ENCODE results near the gene PRSS36.
"Not testable (repeated sequence)": the region's sequence is repeated elsewhere in the genome, so short reads cannot be mapped to it uniquely, and the experiment has no call there.

PRSS36 gene

DNA sequence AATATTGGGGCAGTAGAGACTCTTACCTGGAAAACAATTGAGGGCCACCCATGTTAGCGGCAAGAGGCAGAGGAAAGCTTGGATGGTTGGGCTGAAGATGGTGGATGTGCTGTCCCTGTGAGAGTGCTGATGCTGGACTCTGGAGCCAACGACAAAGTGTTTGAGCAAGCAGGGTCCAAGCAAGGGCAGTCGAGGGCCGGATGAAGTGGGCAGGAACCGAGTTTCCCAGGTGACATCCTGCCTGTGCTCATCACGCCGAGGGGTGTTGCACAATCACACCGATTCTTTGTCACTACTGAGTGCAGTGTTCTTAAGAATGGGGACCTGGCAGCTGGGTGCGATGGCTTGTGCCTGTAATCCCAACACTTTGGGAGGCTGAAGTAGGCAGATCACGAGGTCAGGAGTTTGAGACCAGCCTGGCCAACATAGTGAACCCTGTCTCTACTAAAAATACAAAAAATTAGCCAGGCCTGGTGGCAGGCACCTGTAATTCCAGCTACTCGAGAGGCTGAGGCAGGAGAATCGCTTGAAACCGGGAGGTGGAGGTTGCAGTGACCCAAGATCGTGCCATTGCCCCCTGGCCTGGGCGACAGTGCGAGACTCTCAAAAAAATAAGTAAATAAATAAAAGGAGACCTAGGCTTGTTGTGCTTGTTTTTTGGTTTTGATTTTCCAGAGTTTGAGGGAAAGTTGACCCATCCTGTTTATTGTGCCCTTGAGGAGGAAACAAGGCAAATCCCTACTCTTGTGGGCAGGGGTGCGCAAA, 46.6 kb upstream of the PRSS36 start:
- Histone ChIP-seq H2BK12ac (ENCODE audit: low read length) (no peak overlapping the region), H3K27ac (replicated peaks; ENCODE audit: low read length) (no peak overlapping the region), H3K36me3 (replicated peaks in 1 of 2; ENCODE audit: control insufficient read depth in 2 of 2, insufficient read depth in 2 of 2, low read length in 2 of 2) (peaks cover 43 to 80% of the 10 kb centered on the region in 2 donors), H4K91ac (ENCODE audit: low read depth, low read length, poor library complexity) (no peak overlapping the region), H2AFZ (ENCODE audit: low read length) (no peak overlapping the region), H3K4me3 (ENCODE audit: low read length in 2 of 2) (no peak overlapping the region), H3K4me2 (ENCODE audit: insufficient read depth, low read length, poor library complexity, severe bottlenecking) (no peak overlapping the region), H2BK120ac (ENCODE audit: low read depth, low read length) (no peak overlapping the region), H3K18ac (ENCODE audit: low read length) (no peak overlapping the region), H3K9ac (ENCODE audit: low read depth, low read length, poor library complexity) (no peak overlapping the region), H4K8ac (ENCODE audit: low read depth, low read length) (no peak overlapping the region), H3K4ac (ENCODE audit: low read length) (no peak overlapping the region), H3K9me3 (replicated peaks in 1 of 2; ENCODE audit: control insufficient read depth in 2 of 2, insufficient read depth in 1 of 2, low read depth in 1 of 2, low read length in 2 of 2) (peaks cover 0 to 2% of the 10 kb centered on the region in 2 donors), H2BK15ac (ENCODE audit: low read length) (no peak overlapping the region), H2BK5ac (ENCODE audit: low read length) (no peak overlapping the region), H2AK5ac (ENCODE audit: low read depth, low read length) (no peak overlapping the region), H3K4me1 (ENCODE audit: control insufficient read depth in 2 of 2, insufficient read depth in 1 of 2, low read depth in 1 of 2, low read length in 2 of 2) (peaks cover 0 to 2% of the 10 kb centered on the region in 2 donors), H3K14ac (ENCODE audit: low read length) (no peak overlapping the region), H3K27me3 (ENCODE audit: control insufficient read depth in 3 of 3, insufficient read depth in 3 of 3, low read depth in 1 of 3, low read length in 3 of 3) (peaks cover under 1 to 6% (median 5%) of the 10 kb centered on the region in 3 experiments), H3K79me1 (ENCODE audit: low read depth, low read length) (peaks cover 2% of the 10 kb centered on the region), H3K23ac (ENCODE audit: low read depth, low read length, poor library complexity) (no peak overlapping the region)
- no CpG with 5 or more reads among the region's 17 CpGs for WGBS, 2 donors (ENCODE audit: extremely low coverage in 2 of 2, insufficient read length in 2 of 2, insufficient replicate concordance in 1 of 2)
- no peak for DNase-seq (ENCODE audit: low spot score)

DNA sequence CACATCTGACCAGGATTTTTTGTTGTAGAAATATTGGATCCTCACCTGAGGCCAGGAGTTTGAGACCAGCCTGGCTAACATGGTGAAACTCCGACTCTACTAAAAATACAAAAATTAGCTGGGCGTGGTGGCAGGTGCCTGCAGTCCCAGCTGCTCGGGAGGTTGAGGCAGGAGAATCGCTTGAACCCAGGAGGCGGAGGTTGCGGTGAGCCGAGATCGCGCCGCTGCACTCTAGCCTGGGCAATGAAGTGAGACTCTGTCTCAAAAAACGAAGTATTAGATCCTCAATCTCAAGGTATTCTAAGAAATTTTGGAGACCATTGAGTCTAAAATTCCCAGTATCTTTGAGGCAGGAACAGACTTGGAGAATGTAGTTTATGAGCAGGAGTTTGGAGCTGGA, 46.0 kb upstream of the PRSS36 start:
- not testable (repeated sequence) for H3K27ac ChIP-seq (replicated peaks; ENCODE audit: low read length); DNase-seq (ENCODE audit: low spot score); H3K23ac ChIP-seq (ENCODE audit: low read depth, low read length, poor library complexity); H4K91ac ChIP-seq (ENCODE audit: low read depth, low read length, poor library complexity); H3K18ac ChIP-seq (ENCODE audit: low read length); H3K9ac ChIP-seq (ENCODE audit: low read depth, low read length, poor library complexity); H2BK15ac ChIP-seq (ENCODE audit: low read length); H2AFZ ChIP-seq (ENCODE audit: low read length); H3K4me2 ChIP-seq (ENCODE audit: insufficient read depth, low read length, poor library complexity, severe bottlenecking); H3K4me3 ChIP-seq (ENCODE audit: low read length in 2 of 2); H3K14ac ChIP-seq (ENCODE audit: low read length); H2BK120ac ChIP-seq (ENCODE audit: low read depth, low read length); H3K4ac ChIP-seq (ENCODE audit: low read length); H3K79me1 ChIP-seq (ENCODE audit: low read depth, low read length); H3K27me3 ChIP-seq (ENCODE audit: control insufficient read depth in 3 of 3, insufficient read depth in 3 of 3, low read depth in 1 of 3, low read length in 3 of 3); H3K9me3 ChIP-seq (replicated peaks in 1 of 2; ENCODE audit: control insufficient read depth in 2 of 2, insufficient read depth in 1 of 2, low read depth in 1 of 2, low read length in 2 of 2); H3K4me1 ChIP-seq (ENCODE audit: control insufficient read depth in 2 of 2, insufficient read depth in 1 of 2, low read depth in 1 of 2, low read length in 2 of 2); H4K8ac ChIP-seq (ENCODE audit: low read depth, low read length); H2BK5ac ChIP-seq (ENCODE audit: low read length); H2BK12ac ChIP-seq (ENCODE audit: low read length); H2AK5ac ChIP-seq (ENCODE audit: low read depth, low read length)
- no CpG with 5 or more reads among the region's 11 CpGs for WGBS, 2 donors (ENCODE audit: extremely low coverage in 2 of 2, insufficient read length in 2 of 2, insufficient replicate concordance in 1 of 2)
- H3K36me3 ChIP-seq (replicated peaks in 1 of 2; ENCODE audit: control insufficient read depth in 2 of 2, insufficient read depth in 2 of 2, low read length in 2 of 2): peaks cover 47 to 86% of the 10 kb centered on the region in 2 donors

DNA sequence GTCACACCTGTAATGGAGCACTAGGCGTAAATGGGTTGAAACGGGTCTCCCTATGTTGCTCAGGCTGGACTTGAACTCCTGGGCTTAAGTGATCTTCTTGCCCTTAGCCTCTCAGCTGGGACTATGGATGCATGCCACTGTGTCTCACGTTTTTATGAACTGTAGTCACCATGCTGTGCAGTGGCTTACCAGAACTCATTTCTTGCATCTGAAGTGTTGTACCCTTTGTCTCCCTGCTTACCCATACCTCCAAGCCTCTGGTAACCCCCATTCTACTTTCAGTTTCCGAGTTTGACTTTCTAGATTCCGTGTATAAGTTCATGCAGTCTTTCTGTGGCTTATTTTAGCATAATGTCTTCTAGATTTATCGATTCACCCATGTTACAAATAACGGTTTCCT, 45.0 kb upstream of the PRSS36 start:
- no peaks in the 10 kb centered on the region for H3K4me1 ChIP-seq (ENCODE audit: control insufficient read depth in 2 of 2, insufficient read depth in 1 of 2, low read depth in 1 of 2, low read length in 2 of 2)
- no peak overlapping the region for H3K27ac ChIP-seq (replicated peaks; ENCODE audit: low read length)
- H4K91ac ChIP-seq (ENCODE audit: low read depth, low read length, poor library complexity): no peak overlapping the region
- no peak overlapping the region for H2BK5ac ChIP-seq (ENCODE audit: low read length)
- no peak overlapping the region for H2BK15ac ChIP-seq (ENCODE audit: low read length)
- H3K4ac ChIP-seq (ENCODE audit: low read length): no peak overlapping the region
- no peak overlapping the region for H3K14ac ChIP-seq (ENCODE audit: low read length)
- WGBS, 2 donors (ENCODE audit: extremely low coverage in 2 of 2, insufficient read length in 2 of 2, insufficient replicate concordance in 1 of 2): no CpG with 5 or more reads among the region's 7 CpGs
- H3K4me3 ChIP-seq (ENCODE audit: low read length in 2 of 2): no peak overlapping the region
- H2BK12ac ChIP-seq (ENCODE audit: low read length): no peak overlapping the region
- H3K36me3 ChIP-seq (replicated peaks in 1 of 2; ENCODE audit: control insufficient read depth in 2 of 2, insufficient read depth in 2 of 2, low read length in 2 of 2): peaks cover 56 to 96% of the 10 kb centered on the region in 2 donors
- H3K9me3 ChIP-seq (replicated peaks in 1 of 2; ENCODE audit: control insufficient read depth in 2 of 2, insufficient read depth in 1 of 2, low read depth in 1 of 2, low read length in 2 of 2): no peaks in the 10 kb centered on the region
- H3K79me1 ChIP-seq (ENCODE audit: low read depth, low read length): peaks cover 5% of the 10 kb centered on the region
- H4K8ac ChIP-seq (ENCODE audit: low read depth, low read length): no peak overlapping the region
- H2AFZ ChIP-seq (ENCODE audit: low read length): no peak overlapping the region
- H2AK5ac ChIP-seq (ENCODE audit: low read depth, low read length): no peak overlapping the region
- no peaks in the 10 kb centered on the region for H3K27me3 ChIP-seq (ENCODE audit: control insufficient read depth in 3 of 3, insufficient read depth in 3 of 3, low read depth in 1 of 3, low read length in 3 of 3)
- H3K23ac ChIP-seq (ENCODE audit: low read depth, low read length, poor library complexity): no peak overlapping the region
- no peak for DNase-seq (ENCODE audit: low spot score)
- H3K18ac ChIP-seq (ENCODE audit: low read length): no peak overlapping the region
- no peak overlapping the region for H3K9ac ChIP-seq (ENCODE audit: low read depth, low read length, poor library complexity)
- no peak overlapping the region for H3K4me2 ChIP-seq (ENCODE audit: insufficient read depth, low read length, poor library complexity, severe bottlenecking)
- H2BK120ac ChIP-seq (ENCODE audit: low read depth, low read length): no peak overlapping the region

DNA sequence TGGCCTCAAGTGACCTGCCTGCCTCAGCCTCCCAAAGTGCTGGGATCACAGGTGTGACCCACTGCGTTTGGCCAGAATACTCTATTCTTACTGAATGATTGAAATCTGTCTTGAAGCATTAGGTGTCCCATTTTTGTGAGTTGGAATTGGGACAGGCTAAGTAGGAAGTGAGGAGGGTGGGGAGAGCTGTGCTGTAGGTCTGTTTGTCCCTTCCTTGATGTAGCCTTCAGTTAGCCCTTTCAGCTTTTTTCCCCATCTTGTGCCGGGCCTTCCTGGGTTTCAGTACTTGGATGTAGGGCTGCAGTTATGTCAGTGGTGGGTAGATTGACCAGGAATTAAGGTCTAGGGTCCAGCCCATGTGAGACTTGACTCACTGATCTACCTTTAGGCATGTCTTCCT, 44.0 kb upstream of the PRSS36 start:
- H3K27me3 ChIP-seq (ENCODE audit: control insufficient read depth in 3 of 3, insufficient read depth in 3 of 3, low read depth in 1 of 3, low read length in 3 of 3): no peaks in the 10 kb centered on the region
- H2AK5ac ChIP-seq (ENCODE audit: low read depth, low read length): no peak overlapping the region
- no peak overlapping the region for H2BK15ac ChIP-seq (ENCODE audit: low read length)
- H3K27ac ChIP-seq (replicated peaks; ENCODE audit: low read length): no peak overlapping the region
- no peak overlapping the region for H3K9ac ChIP-seq (ENCODE audit: low read depth, low read length, poor library complexity)
- H3K4me3 ChIP-seq (ENCODE audit: low read length in 2 of 2): no peak overlapping the region
- no peak overlapping the region for H2BK5ac ChIP-seq (ENCODE audit: low read length)
- no peak overlapping the region for H2BK120ac ChIP-seq (ENCODE audit: low read depth, low read length)
- H3K9me3 ChIP-seq (replicated peaks in 1 of 2; ENCODE audit: control insufficient read depth in 2 of 2, insufficient read depth in 1 of 2, low read depth in 1 of 2, low read length in 2 of 2): no peaks in the 10 kb centered on the region
- no peak overlapping the region for H3K18ac ChIP-seq (ENCODE audit: low read length)
- no peak overlapping the region for H3K23ac ChIP-seq (ENCODE audit: low read depth, low read length, poor library complexity)
- DNase-seq (ENCODE audit: low spot score): no peak
- H3K79me1 ChIP-seq (ENCODE audit: low read depth, low read length): peaks cover 7% of the 10 kb centered on the region
- H4K91ac ChIP-seq (ENCODE audit: low read depth, low read length, poor library complexity): no peak overlapping the region
- H3K4ac ChIP-seq (ENCODE audit: low read length): no peak overlapping the region
- no CpG with 5 or more reads among the region's 2 CpGs for WGBS, 2 donors (ENCODE audit: extremely low coverage in 2 of 2, insufficient read length in 2 of 2, insufficient replicate concordance in 1 of 2)
- no peak overlapping the region for H3K14ac ChIP-seq (ENCODE audit: low read length)
- H2AFZ ChIP-seq (ENCODE audit: low read length): no peak overlapping the region
- no peak overlapping the region for H3K4me2 ChIP-seq (ENCODE audit: insufficient read depth, low read length, poor library complexity, severe bottlenecking)
- H4K8ac ChIP-seq (ENCODE audit: low read depth, low read length): no peak overlapping the region
- H3K4me1 ChIP-seq (ENCODE audit: control insufficient read depth in 2 of 2, insufficient read depth in 1 of 2, low read depth in 1 of 2, low read length in 2 of 2): no peaks in the 10 kb centered on the region
- peaks cover 60 to 97% of the 10 kb centered on the region in 2 donors for H3K36me3 ChIP-seq (replicated peaks in 1 of 2; ENCODE audit: control insufficient read depth in 2 of 2, insufficient read depth in 2 of 2, low read length in 2 of 2)
- no peak overlapping the region for H2BK12ac ChIP-seq (ENCODE audit: low read length)
